HG03442 (cell line): ENCODE results near the gene RHBDD3.
A peak's percentile ranks its signal among the peaks of the same experiment; 100 is the strongest.

Experiments used
- ATAC-seq: cut with Tn5 transposase; IDR thresholded peaks from one replicate; pipeline ENCODE4 v1.9.1; 2021; ENCODE audit warnings: mild to moderate bottlenecking, moderate library complexity; ENCODE audit not compliant: unreplicated experiment

RHBDD3 gene

GRCh38 chr22:29267858-29268510 lies at the start of gene RHBDD3, which contains the start of gene EWSR1:
TSS of gene RHBDD3 (minus strand) at chr22:29267981. CDS start at chr22:29265626, 2,355 bp downstream.
TSS of gene EWSR1 (plus strand) at chr22:29268268. CDS start at chr22:29268337, 69 bp downstream.
- peak; percentile 76 for ATAC-seq

- ATAC-seq, result no peak
Observed at GRCh38 chr22:29316141-29316828, 48.5 kb upstream of the RHBDD3 start.

GRCh38 chr22:29315286-29316140 lies 47.7 kb upstream of the RHBDD3 start, which contains the start of gene RASL10A:
TSS of gene RASL10A (minus strand) at chr22:29315697. CDS start at chr22:29315246, 451 bp downstream.
- ATAC-seq, result no peak

- ATAC-seq, result no peak
Observed at GRCh38 chr22:29314537-29315285, 46.9 kb upstream of the RHBDD3 start.

GRCh38 chr22:29313576-29314466 lies 46.0 kb upstream of the RHBDD3 start:
- no peak for ATAC-seq

GRCh38 chr22:29313126-29313575 lies 45.4 kb upstream of the RHBDD3 start:
- no peak for ATAC-seq

- no peak for ATAC-seq
Observed at GRCh38 chr22:29312218-29313125, 44.7 kb upstream of the RHBDD3 start.

- ATAC-seq, result no peak
Observed at GRCh38 chr22:29311464-29312217, 43.9 kb upstream of the RHBDD3 start.

- ATAC-seq, result peak; percentile 45
Observed at GRCh38 chr22:29310863-29311339, 43.1 kb upstream of the RHBDD3 start.

GRCh38 chr22:29310065-29310862 lies 42.5 kb upstream of the RHBDD3 start:
- no peak for ATAC-seq

- ATAC-seq, result no peak
Observed at GRCh38 chr22:29309332-29310064, 41.7 kb upstream of the RHBDD3 start.

GRCh38 chr22:29308791-29309262 lies 41.0 kb upstream of the RHBDD3 start:
- no peak for ATAC-seq

GRCh38 chr22:29308148-29308790 lies 40.5 kb upstream of the RHBDD3 start:
- no peak for ATAC-seq

- ATAC-seq, result no peak
Observed at GRCh38 chr22:29307596-29308147, 39.9 kb upstream of the RHBDD3 start.
